ENCODE results near the gene SLC24A4.

The SLC24A4 gene

DNA sequence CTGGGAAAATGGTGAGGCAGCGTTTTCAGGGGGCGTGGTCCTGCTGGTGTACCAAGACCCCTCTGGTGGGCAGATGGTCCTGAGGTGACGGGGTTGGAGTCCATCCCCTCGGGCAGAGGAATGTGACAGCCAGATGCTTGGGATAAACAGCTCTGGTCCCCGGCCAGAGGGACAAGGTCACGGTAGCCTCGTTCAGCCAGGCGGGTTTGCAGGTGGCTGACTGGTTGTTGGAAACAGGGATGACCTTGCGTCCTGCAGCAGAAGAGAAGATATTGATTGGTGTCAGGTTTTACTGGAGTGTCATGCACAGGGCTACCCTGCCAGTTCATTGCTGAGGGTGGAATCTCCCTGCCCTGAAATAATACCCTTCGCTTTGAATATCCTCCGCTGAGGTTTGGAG lies 43.3 kb downstream of the SLC24A4 start:
- DNase-seq (ENCODE audit: low read depth in 1 of 2, low spot score in 1 of 2) = no peak

DNA sequence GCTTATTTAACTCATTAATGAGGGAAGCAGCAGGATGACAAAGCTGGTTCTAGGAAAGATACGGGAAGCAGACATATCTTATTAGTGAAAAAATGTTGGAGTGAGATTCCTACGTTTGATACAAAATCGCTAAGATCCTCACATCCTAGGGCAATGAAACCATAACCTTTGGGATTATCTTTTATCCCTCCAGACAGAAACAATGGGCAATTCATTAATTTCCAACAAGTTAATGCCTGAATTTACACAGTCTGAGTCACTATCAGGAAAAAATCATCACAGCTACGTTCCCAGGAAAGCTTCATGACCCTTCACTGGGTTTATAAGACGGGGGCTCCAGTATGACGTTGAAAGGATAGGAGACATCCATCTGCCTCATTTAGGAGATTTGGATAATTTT lies 45.0 kb downstream of the SLC24A4 start:
- no peak for DNase-seq (ENCODE audit: low read depth in 1 of 2, low spot score in 1 of 2)

DNA sequence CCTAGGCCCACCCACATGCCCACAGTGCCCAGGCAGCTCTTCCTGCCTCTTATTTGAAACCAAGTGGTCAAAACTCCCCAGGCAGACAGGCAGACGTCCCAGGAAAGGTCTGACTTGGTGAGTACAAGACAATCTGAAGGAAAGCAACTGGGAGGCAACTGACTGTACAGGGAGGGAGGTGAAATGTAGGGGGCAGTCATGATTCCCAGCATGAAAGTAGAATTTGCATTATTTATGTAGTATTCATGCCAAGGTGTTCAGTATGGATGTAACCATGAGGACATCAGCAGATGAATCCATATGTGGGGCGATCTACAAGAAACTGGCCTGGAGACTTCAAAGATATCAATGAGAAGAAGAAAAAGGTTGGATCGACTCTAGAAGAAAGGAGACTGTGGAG lies 46.1 kb downstream of the SLC24A4 start:
- DNase-seq (ENCODE audit: low read depth in 1 of 2, low spot score in 1 of 2) = no peak

DNA sequence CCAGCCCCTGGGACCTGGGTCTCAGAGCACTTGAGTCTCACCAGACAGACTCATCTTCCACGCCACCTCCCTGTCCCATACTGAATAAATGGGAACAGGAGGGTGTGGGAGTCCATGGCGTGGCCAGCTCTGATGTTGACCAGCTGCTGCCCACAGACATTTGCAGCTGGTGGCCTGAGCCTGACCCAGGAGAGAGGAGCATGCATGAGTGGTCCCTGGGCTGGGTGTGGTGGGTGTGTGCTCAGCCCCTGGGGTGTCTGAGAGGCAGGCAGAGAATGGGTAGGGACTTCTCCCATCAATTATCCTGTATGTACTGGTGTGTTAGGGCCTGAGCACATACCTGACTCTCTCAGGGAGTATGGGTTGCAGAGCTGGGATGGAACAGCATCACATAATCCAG lies 49.3 kb downstream of the SLC24A4 start:
- no peak for DNase-seq (ENCODE audit: low read depth in 1 of 2, low spot score in 1 of 2)

DNA sequence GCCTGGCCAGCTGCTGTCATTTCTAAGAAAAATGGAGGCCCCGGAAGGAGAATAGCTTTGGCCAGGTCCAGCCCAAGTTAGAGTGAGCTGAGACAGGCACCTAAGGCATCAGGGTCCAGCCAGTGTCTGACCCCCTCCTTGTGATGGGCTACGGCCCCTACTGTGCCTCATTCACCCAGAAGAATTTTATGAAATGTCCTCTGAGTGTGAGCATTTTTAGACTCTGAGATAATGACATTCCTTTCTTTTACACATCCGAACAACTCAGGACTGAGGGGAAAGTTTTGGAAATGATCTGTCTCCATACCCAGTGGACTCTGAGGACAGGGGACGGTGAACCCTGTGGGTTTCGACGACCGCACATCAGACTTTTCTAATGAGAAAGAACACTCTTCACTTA lies 50.4 kb downstream of the SLC24A4 start:
- DNase-seq (ENCODE audit: low read depth in 1 of 2, low spot score in 1 of 2) = no peak

DNA sequence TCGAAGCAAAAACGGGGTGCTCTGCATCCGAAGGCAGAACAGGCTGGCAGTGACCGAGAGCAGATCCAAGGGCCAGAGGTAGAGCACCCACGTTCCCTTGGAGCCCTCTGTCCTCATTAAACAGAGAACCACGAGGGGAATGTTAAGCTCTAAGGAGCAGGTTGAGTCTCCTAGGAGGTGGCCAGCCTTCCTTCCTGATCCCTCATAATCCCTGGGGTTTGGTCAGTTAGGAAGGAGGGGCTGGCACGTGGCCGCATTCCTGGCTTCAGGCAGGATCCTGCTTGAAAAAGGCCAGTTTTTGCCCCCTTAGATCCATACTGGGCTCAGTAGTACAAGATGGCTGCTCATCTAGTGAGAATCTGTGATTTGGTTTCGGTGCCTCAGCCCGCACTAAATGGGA lies 57.2 kb downstream of the SLC24A4 start:
- no peak for DNase-seq (ENCODE audit: low read depth in 1 of 2, low spot score in 1 of 2)

DNA sequence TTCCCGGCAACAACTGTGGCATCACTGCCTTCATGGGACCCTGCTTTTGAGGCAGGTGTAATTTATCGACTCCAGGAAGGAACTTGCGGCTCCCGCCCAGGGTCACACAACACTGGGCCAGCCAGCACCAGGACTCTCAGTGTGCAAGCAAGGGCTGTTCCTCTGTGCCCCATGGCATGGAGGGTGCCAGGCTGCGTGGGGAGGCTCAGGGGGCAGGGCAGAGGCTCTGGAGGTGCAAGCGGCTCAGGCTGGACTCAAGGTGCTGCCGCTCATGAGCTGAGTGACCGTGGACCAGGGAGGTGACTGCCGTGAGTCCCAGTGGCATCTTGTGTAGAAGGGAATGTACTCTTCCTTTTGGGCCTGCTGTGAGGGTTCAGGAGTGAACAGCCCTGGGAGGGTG lies 57.6 kb downstream of the SLC24A4 start:
- DNase-seq (ENCODE audit: low read depth in 1 of 2, low spot score in 1 of 2) = no peak

DNA sequence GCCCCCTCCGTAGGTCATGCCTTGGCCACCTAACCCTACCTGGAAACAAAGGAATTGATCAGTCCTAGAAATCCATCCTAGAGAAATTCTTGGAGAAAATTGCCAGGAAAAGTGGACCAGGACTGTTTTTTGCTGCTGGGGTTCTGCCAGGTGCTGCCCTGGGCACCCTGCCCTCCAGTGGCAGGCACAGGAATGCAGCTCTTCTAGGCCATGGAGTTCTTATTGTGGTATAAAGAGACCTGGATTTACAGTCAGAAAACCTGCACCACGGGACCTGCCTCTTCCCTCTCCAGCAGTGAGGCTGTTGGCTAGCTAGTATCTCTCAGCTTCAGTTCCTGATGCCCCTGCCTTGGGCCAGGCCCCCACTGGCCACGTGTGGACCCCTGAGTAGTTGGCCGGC lies 59.7 kb downstream of the SLC24A4 start:
- DNase-seq (ENCODE audit: low read depth in 1 of 2, low spot score in 1 of 2) = no peak

DNA sequence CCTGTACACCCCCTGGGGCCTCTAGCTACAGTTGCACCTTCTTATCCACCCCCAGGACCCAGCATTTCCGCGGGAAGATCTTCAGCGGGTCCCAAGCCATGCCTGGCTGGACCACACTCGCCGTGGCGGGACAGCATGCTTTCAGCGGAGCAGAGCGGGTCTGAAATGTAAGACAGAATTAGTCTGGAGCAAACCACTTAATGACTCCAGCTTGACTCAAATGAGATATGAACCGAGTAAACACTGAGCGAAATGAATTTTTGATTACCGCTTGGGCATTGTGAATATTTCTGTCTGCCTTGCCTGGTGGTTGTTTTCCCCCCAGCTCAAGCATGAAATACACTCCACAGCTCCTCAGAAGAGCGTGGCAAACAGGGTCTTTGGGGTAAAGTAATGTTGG lies 60.8 kb downstream of the SLC24A4 start:
- DNase-seq (ENCODE audit: low read depth in 1 of 2, low spot score in 1 of 2) = no peak

DNA sequence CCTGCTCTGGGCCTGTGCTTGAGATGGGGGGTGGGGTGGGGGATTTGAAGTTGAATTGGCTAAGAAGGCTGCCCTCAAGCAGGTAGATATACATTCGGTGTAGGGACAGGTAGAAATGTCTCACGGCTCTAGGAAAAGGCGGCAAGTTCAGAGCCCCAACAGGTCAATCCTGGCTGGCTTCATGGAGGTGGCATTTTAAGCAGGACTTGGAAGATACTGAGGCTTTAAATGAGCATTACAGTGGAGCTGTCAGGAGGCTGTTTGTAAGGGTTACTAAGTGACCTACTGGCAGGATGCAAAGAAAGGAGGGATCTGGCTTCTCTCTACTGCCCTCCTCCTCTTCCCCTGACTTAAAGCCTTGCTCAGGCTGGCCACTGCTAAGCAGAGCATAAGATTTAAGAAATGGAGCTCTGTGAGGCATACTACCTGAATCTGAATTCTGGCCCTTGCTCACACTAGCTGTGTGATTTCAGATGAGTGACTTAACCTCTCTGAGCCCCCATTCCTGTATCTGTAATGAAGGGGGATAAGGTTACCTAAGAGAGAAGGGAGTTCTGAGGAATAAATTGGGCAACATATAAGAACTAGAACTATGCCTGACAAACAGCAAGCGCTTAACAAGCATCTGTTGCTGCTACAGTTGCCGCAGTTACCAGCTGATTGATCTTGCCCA lies 61.6 kb downstream of the SLC24A4 start:
- no peak for DNase-seq (ENCODE audit: low read depth in 1 of 2, low spot score in 1 of 2)

DNA sequence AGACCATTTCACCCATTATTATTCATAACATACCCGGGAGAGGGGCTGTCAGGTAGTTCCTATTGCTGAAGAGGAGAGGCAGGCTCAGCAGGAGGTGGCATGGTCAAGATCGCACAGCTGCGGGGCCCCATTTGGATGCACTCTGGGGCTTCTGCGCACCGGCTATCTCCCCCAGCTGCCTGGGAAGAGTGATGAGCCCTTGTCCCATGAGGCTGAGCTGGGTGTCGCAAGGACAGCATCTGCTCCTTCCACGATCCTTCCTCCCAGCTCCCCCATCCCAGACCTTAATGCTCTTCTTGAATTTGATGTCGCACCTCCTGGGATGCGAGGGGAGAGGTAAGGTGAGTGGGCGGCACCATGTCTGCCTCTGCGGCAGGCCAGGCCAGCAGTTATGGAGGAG lies 62.6 kb downstream of the SLC24A4 start:
- no peak for DNase-seq (ENCODE audit: low read depth in 1 of 2, low spot score in 1 of 2)

DNA sequence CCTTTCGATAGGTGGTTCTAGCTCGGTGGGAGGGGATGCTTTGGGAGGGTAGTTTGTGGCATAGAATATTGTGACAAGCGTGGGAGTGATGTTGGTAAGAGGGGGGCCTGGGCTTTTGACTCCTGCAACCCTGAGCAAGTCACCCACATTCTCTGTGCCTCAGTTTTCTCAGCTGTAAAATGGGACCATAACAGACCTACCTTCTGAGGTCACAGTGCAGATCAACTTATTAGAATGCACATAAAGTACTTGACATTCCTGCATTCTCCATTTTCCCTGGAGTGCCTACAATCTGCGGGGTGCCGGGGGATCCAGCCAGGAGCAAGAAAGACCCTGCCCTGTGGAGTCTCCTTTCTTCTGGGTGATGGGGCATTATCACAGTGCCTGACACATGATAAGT lies 63.2 kb downstream of the SLC24A4 start:
- DNase-seq (ENCODE audit: low read depth in 1 of 2, low spot score in 1 of 2) = no peak

DNA sequence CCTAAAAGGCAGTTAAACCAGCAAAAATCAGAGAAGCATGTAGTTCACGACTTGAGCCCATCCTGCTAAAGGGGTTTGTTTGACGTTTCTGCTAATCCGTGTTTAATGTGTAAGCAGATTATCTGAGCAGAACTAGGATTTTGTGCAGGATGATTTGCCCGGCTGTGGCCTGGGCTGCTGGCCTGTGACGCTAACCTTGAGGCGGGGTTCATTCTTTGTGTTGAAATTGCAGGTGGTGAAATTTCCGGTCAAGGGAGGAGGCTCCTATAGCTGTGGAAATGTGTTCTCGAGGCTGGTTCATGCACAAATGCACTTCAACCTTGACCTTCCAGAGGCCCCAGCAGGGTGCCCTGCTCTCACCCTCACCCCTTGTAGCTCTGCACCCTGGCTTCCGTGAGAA lies 63.7 kb downstream of the SLC24A4 start:
- no peak for DNase-seq (ENCODE audit: low read depth in 1 of 2, low spot score in 1 of 2)

DNA sequence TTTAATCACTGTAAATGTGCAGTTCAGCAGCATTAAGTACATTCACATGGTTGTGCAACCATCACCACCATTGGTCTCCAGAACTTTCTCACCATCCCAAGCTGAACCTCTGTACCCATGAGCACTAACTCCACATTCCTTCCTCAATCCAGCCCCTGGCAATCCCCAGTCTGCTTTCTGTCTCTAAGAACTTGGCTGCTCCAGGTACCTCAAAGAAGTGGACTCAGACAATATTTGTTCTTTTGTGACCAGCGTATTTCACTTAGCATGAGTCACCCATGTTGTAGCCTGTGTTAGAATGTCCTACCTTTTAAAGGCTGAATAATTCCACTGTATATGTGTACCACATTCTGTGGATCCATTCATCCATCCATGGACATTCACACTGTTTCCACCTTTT lies 64.6 kb downstream of the SLC24A4 start:
- no peak for DNase-seq (ENCODE audit: low read depth in 1 of 2, low spot score in 1 of 2)

DNA sequence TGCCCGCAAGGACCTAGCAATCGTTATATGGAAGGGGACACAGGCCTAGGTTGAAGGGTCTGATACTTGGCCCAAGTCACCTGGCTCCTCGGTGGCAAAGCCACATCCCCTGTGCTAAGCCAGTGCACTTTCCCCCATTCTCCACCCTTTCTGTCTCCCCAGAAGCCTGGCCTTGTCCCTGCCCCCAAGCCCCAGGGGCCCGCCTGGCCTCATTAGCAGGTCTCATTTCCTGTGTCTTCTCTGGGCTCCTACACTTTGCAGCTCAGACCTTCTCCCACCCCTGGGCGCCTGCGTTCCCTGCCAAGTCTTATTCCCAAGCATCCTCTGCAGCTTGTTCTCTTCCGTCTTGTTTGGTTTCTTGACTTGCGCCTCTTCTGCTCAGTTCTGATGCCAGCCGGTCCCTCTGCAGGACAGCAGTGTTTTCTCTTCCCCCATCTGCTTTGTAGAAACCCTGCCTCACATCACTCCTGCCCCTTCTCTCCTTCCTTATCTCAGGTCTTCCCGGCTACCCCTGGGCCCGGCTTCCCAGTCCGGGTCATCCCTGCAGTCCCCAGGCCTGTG lies 66.7 kb downstream of the SLC24A4 start:
- no peak for DNase-seq (ENCODE audit: low read depth in 1 of 2, low spot score in 1 of 2)

DNA sequence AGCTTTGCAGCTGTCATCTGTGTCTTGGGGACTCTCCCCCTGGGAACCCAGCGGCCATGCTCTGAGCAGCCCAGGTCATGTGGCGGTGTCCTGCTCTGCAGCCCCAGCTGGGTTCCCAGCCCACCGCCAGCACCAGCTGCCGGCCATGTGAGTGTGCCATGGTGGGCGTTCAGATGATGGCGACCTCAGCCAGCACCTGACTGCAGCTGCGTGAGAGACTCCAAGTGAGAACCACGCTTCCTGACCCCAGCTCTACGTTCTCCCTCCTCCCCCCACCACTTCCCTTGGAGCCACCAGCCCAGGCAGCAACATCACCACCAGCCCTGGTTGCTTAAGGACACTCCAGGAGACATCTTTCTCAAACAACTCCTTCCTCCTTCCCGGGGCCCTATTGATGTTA lies 68.8 kb downstream of the SLC24A4 start:
- no peak for DNase-seq (ENCODE audit: low read depth in 1 of 2, low spot score in 1 of 2)

DNA sequence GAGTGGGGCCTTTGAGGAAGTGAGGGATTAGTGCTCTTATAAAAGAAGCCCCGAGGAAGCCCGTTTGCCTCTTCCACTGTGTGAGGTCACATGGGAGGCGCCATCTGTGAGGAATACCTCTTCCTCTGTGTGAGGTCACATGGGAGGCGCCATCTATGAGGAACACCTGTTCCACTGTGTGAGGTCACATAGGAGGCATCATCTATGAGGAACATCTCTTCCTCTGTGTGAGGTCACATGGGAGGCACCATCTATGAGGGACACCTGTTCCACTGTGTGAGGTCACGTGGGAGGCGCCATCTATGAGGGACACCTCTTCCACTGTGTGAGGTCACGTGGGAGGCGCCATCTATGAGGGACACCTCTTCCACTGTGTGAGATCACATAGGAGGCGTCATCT lies 69.7 kb downstream of the SLC24A4 start:
- DNase-seq (ENCODE audit: low read depth in 1 of 2, low spot score in 1 of 2) = no peak

DNA sequence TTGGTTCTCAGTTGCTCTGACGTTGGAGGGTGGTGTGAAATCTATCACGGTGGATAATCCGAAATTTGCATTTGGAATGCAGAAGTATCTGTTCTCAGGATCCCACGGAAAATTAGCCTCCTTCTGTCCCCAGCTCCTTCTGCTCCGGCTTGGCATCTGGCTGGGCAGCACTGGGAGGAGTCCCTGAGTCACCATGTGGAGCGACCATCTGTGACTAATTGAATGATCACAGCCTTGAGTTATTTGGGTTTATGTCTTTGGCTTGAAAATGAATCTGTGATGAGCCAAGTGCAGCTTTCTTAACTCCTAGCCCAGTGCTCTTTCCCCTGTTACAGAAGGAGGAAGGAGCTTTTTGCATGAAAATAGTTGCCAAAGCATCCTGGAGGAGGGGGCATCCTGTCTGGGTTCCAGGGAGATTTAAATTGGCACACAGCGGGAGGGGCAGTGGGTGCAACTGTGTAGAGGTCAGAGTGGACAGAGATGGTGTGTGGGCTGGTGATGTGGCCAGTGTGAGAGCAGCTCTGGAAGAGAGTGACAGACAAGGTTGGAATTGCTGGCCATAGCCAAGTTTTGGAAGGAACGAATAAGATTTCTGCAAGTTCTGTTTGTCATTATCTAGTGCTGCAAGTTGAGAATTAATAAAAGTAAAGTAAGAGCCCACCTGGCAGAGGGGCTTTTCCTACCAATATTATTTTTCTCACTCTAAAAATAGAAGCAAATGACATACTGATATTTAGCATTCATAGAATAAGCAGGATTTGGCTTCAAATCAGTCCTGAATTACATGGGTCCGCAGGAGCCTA lies 74.4 kb downstream of the SLC24A4 start:
- no peak for DNase-seq (ENCODE audit: low read depth in 1 of 2, low spot score in 1 of 2)

DNA sequence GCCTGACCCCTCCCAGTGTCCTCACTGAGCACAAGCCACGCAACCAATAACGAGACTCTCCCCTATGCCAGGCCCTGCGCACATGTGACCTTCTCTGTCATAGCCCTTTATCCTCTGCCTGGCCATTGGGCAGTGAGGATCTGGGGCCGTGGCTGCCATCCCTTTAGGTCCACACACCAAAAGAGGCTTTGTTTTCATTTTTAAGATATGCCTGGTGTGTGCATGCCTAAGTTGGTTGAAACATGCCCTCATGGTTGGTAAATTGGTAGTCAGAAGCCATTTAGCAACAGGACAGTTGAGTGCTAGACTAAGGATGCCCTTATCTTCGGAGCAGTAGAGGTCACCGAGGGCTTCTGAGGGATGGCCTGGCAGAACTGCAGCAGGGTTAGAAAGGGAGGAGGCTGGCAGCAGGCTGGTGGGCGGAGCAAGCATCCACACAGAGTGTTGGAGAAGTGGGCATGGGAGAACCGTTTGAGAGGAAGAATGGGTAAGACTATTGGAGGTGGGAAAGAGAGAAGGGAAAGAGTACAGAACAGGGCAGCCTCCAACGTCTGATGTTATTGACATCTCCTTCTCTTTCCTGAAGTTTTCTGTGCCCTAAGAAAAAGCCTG lies 75.1 kb downstream of the SLC24A4 start:
- DNase-seq (ENCODE audit: low read depth in 1 of 2, low spot score in 1 of 2) = no peak

DNA sequence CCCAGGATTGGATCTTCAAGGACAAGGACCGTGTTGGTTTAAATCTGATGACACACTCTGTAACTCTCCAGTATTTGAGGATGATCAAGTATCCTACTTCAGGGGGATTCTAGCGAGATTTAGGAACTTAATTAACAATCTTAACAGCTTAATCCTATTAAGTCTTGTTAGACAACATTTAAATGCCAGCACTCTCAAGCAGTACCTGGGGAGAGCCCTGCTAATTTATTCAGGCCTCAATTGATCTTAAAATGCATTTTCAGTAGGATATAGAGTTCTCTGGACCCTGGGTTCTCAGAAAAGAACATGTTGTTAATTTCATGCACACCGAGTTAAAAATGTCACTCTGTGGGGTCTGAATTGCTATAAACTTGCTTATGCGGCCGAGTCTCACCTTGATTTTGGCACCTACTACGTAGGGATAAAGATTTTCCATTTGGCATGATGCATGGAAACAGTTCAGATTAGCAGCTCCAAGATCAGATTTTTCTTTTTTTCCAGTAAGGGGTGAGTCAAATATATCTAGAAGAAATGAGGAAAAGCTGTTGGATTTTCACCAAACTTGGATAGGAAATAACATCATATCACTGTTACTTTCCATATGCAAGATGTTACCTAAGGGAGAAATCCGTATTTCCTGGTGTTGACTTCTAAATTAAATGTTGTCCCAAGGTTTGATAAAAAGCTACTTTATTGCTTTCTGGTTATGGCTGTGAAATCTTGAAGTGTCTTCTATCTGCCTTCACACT lies 76.1 kb downstream of the SLC24A4 start:
- no peak for DNase-seq (ENCODE audit: low read depth in 1 of 2, low spot score in 1 of 2)

Measured in activated CD4-positive, alpha-beta T cell treated with anti-CD3 and anti-CD28 coated beads, Interleukin-2, amount 50 U/mL, for 24 hours (primary cell).